ENCODE data around the gene ANKRD63. TPM values are rescaled to one million over a fixed set of nuclear protein-coding genes. Genes with fewer than 3 reads are reported as not detected.

ANKRD63 gene
- total RNA-seq, 4 donors from 2014 or later: not detected

DNA sequence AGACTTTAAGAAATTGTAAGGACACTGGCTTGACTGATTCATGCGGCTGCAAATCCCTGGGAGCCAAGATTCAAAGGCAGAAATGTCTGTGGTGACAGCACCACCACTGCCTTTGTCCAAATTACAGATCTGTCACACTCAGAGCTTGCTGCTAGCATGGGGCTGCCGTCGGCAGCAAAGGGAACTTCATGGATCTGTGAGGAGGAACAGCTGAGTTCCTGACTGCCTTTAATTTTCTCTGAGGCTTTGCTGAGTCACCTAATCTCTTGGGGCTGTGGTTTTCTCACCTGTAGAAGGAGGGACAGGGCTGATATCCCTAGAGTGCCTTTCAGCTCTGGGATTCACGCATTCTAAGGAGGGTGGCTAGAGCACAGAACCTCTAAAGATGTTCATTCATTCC, 48.1 kb downstream of the ANKRD63 start:
- H3K9me3 ChIP-seq: no peaks in the 10 kb centered on the region
- no peak for DNase-seq
- intact Hi-C loops (cut with DNase I; ENCODE audit: low total_unique reads): no loop called here
- peaks cover 0 to 20% (median 5%) of the 10 kb centered on the region in 4 donors for H3K4me1 ChIP-seq
- no peaks in the 10 kb centered on the region for H3K36me3 ChIP-seq
- H3K27ac ChIP-seq: no peak overlapping the region
- in situ Hi-C loops (cut with MboI; ENCODE audit: low pct_ligation_motif_present in 1 of 4, low pct_unique_long_range_greater_than_20kb in 1 of 4, low sequenced_read_pairs in 3 of 4): no loop called here
- no peak for TF ChIP-seq EP300 (IDR thresholded peaks at IDR 0.05; ENCODE audit: low read depth)
- TF ChIP-seq POLR2AphosphoS5 (IDR thresholded peaks at IDR 0.05): no peak
- TF ChIP-seq POLR2A (IDR thresholded peaks at IDR 0.05): no peak
- TF ChIP-seq CTCF (IDR thresholded peaks at IDR 0.05): no peak
- peaks cover 17% of the 10 kb centered on the region for H3K27me3 ChIP-seq
- WGBS, 2 donors (ENCODE audit: low coverage in 1 of 2): 85% methylated on average over 4 of the region's 4 CpGs; no CpG with 5 or more reads in 1 of the 2 donors
- H3K4me3 ChIP-seq: no peak overlapping the region

DNA sequence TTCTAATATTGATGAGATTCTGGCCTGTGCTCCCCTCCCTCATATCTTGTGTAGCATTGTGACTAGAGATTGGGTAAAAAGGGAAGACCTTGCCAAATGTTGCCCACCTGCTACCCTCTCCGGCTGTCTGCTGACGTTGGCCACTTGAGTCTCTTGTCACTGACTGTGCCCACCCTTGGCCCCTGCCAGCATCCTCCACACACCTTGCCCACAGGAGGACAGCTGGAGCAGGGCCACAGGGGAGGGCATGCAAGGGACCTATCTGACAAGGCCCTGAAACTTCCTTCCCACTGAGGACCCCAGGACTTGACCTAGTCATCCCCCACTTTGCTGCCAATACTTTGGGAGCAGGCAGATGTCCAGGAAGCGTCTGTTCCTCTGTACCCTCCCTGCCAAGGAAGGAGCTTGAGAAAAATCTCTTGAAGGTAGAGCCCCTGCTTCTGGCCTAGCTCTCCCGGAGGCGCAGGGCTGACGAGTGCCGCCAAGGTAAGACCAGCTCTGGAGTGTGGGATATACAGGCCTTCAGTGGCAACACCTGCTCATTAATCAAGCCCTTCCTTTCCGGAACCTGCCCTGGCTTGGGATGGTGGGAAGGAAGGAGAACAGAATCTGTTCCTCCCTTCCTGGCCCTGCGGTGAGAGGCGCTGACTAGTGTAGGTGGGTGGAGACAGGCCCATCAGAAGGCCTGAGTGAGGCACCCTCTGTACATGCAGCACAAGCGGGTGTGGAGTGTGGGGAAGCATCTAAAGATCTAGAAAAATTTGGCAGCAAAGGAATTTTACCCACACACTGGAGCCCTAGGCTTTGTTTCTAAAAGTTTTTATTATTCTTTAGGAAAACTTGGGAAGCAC, 48.9 kb downstream of the ANKRD63 start:
- WGBS, 2 donors (ENCODE audit: low coverage in 1 of 2): 87 to 100% methylated on average over 1 to 11 of the region's 11 CpGs
- H3K36me3 ChIP-seq: no peaks in the 10 kb centered on the region
- DNase-seq: no peak
- in situ Hi-C loops (cut with MboI; ENCODE audit: low pct_ligation_motif_present in 1 of 4, low pct_unique_long_range_greater_than_20kb in 1 of 4, low sequenced_read_pairs in 3 of 4): no loop called here
- H3K9me3 ChIP-seq: no peaks in the 10 kb centered on the region
- no peak overlapping the region for H3K4me3 ChIP-seq
- no peak overlapping the region for H3K27ac ChIP-seq
- peaks cover 0 to 15% (median 3%) of the 10 kb centered on the region in 4 donors for H3K4me1 ChIP-seq
- TF ChIP-seq CTCF (IDR thresholded peaks at IDR 0.05): no peak
- TF ChIP-seq POLR2A (IDR thresholded peaks at IDR 0.05): no peak
- no peak for TF ChIP-seq EP300 (IDR thresholded peaks at IDR 0.05; ENCODE audit: low read depth)
- no peak for TF ChIP-seq POLR2AphosphoS5 (IDR thresholded peaks at IDR 0.05)
- intact Hi-C loops (cut with DNase I; ENCODE audit: low total_unique reads): no loop called here
- H3K27me3 ChIP-seq: peaks cover 8% of the 10 kb centered on the region

GRCh38 chr15:40232625-40233070, 50.2 kb downstream of the ANKRD63 start:
- no peaks in the 10 kb centered on the region for H3K36me3 ChIP-seq
- no peak overlapping the region for H3K27ac ChIP-seq
- no peaks in the 10 kb centered on the region for H3K27me3 ChIP-seq
- WGBS, 2 donors (ENCODE audit: low coverage in 1 of 2): 67 to 78% methylated on average over 1 to 5 of the region's 7 CpGs
- in situ Hi-C loops (cut with MboI; ENCODE audit: low pct_ligation_motif_present in 1 of 4, low pct_unique_long_range_greater_than_20kb in 1 of 4, low sequenced_read_pairs in 3 of 4) (no loop called here), intact Hi-C loops (cut with DNase I; ENCODE audit: low total_unique reads) (no loop called here)
- H3K4me3 ChIP-seq: no peak overlapping the region
- H3K9me3 ChIP-seq: no peaks in the 10 kb centered on the region
- peaks cover 0 to 6% (median 0%) of the 10 kb centered on the region in 4 donors for H3K4me1 ChIP-seq
- TF ChIP-seq POLR2AphosphoS5 (IDR thresholded peaks at IDR 0.05): no peak
- no peak for DNase-seq

Other genes with a start within 250 kb of the ANKRD63 start
- 100 to 1,000 TPM; 216 to 511 (median 283) TPM for gene SRP14, start 243.9 kb downstream of the ANKRD63 start, total RNA-seq
- 10 to 100 TPM; 13.3 to 35.4 (median 25.1) TPM for gene BMF, start 174.2 kb downstream of the ANKRD63 start, total RNA-seq
- gene BUB1B, start 122.0 kb downstream of the ANKRD63 start, total RNA-seq: 10 to 100 TPM in 2 of 4 donors, 1 to 10 TPM in 2; 1.4 to 15.3 (median 8.6) TPM
- gene PAK6, start 44.0 kb downstream of the ANKRD63 start, total RNA-seq: 1 to 10 TPM; 3.0 to 7.5 (median 4.5) TPM
- gene PLCB2, start 24.9 kb upstream of the ANKRD63 start, total RNA-seq: 100 to 1,000 TPM in 1 of 4 donors, 10 to 100 TPM in 2, 1 to 10 TPM in 1; 5.5 to 143 (median 12.0) TPM
- gene INAFM2, start 40.6 kb upstream of the ANKRD63 start, total RNA-seq: 10 to 100 TPM; 14.5 to 62.1 (median 19.4) TPM
- gene CCDC9B, start 57.9 kb upstream of the ANKRD63 start, total RNA-seq: 10 to 100 TPM; 22.0 to 49.4 (median 36.9) TPM
- 1,000 to 10,000 TPM; 2,387 to 4,992 (median 3,189) TPM for gene PHGR1, start 68.0 kb upstream of the ANKRD63 start, total RNA-seq
- gene DISP2, start 75.2 kb upstream of the ANKRD63 start, total RNA-seq: 10 to 100 TPM in 2 of 4 donors, 1 to 10 TPM in 2; 8.6 to 12.9 (median 10.9) TPM
- 10 to 100 TPM in 1 of 4 donors, 1 to 10 TPM in 3; 7.5 to 80.4 (median 8.3) TPM for gene KNSTRN, start 99.7 kb upstream of the ANKRD63 start, total RNA-seq
- gene IVD, start 122.7 kb upstream of the ANKRD63 start, total RNA-seq: 100 to 1,000 TPM in 1 of 4 donors, 10 to 100 TPM in 3; 51.4 to 122 (median 58.7) TPM
- gene BAHD1, start 157.9 kb upstream of the ANKRD63 start, total RNA-seq: 10 to 100 TPM in 3 of 4 donors, 1 to 10 TPM in 1; 9.0 to 35.5 (median 26.4) TPM
- gene CHST14, start 187.9 kb upstream of the ANKRD63 start, total RNA-seq: 1 to 10 TPM in 3 of 4 donors, not detected in 1; 2.9 to 8.8 (median 4.1) TPM